Measurements from ENCODE around the gene FBF1. TPM values are rescaled to one million over a fixed set of nuclear protein-coding genes. Genes with fewer than 3 reads are reported as not detected.

FBF1 gene
- total and polyA plus RNA-seq, 9 of the 15 experiments (the other 6 are each of a cell fraction or from before 2014, with no cell fraction given): 0.46 to 14.9 (median 7.5) TPM

DNA sequence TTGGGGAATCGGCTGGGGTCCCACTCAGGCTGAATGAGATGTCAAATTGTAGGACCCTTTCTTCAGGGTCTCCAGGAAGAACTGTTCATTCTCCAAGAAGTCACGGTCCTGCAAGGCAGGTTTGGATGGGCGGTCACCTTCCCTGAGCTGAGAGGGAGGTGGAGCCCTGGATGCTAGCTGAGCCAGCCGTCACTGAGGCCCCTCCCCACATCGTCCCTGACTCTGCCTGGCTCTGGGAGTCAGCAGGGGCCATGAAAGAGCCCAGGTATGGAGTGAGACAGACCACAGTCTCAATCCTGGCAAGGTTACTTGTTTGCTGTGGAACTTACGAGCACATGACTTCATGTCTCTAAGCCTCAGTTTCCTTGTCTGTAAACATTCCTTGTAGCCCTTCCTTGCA, 30.1 kb downstream of the FBF1 start:
- TF ChIP-seq RAD21 (CRISPR knock-in tag; conservative IDR thresholded peaks at IDR 0.05 in 1 of 2, IDR thresholded peaks at IDR 0.05 in 1 of 2): no peak
- TF ChIP-seq TEAD1 (CRISPR knock-in tag; IDR thresholded peaks at IDR 0.05): no peak
- TF ChIP-seq PTBP1 (IDR thresholded peaks at IDR 0.05; ENCODE audit: low read depth, low read length): no peak
- TF ChIP-seq EP300 (IDR thresholded peaks at IDR 0.05; ENCODE audit: low read length): no peak
- no peak for TF ChIP-seq BACH1 (tag; IDR thresholded peaks at IDR 0.05)
- TF ChIP-seq TOE1 (IDR thresholded peaks at IDR 0.05; ENCODE audit: borderline replicate concordance): no peak
- no peak for TF ChIP-seq TOE1 (CRISPR knock-in tag; IDR thresholded peaks at IDR 0.05; ENCODE audit: borderline replicate concordance, low read depth)
- TF ChIP-seq KLF6 (CRISPR knock-in tag; IDR thresholded peaks at IDR 0.05; ENCODE audit: borderline replicate concordance): no peak
- TF ChIP-seq, protein P1, sequence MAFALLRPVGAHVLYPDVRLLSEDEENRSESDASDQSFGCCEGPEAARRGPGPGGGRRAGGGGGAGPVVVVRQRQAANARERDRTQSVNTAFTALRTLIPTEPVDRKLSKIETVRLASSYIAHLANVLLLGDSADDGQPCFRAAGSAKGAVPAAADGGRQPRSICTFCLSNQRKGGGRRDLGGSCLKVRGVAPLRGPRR (CRISPR knock-in tag; IDR thresholded peaks at IDR 0.05): no peak
- TF ChIP-seq TAF9B (IDR thresholded peaks at IDR 0.05; ENCODE audit: partially characterized antibody): no peak
- TF ChIP-seq SNIP1 (IDR thresholded peaks at IDR 0.05; ENCODE audit: low read depth): no peak
- TF ChIP-seq ZNF408 (CRISPR knock-in tag; IDR thresholded peaks at IDR 0.05; ENCODE audit: low read depth): no peak
- no peak for TF ChIP-seq NFYB (IDR thresholded peaks at IDR 0.05; ENCODE audit: extremely low read depth, insufficient read length)
- TF ChIP-seq, protein P2, sequence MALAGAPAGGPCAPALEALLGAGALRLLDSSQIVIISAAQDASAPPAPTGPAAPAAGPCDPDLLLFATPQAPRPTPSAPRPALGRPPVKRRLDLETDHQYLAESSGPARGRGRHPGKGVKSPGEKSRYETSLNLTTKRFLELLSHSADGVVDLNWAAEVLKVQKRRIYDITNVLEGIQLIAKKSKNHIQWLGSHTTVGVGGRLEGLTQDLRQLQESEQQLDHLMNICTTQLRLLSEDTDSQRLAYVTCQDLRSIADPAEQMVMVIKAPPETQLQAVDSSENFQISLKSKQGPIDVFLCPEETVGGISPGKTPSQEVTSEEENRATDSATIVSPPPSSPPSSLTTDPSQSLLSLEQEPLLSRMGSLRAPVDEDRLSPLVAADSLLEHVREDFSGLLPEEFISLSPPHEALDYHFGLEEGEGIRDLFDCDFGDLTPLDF (CRISPR knock-in tag; IDR thresholded peaks at IDR 0.05): no peak
- no peak for TF ChIP-seq ZNF436 (CRISPR knock-in tag; IDR thresholded peaks at IDR 0.05)
- TF ChIP-seq EGR1 (conservative IDR thresholded peaks at IDR 0.05): no peak
- POLR2A ChIA-PET: interaction anchor here (0.6 to 2.0 kb wide), 10 partner anchors 10 to 131 kb away, joined by 3 to 8 read pairs (median 4); partner anchors contain the start of gene TRIM65
- FAIRE-seq (peak; percentile 44), ATAC-seq (peak; percentile 78), DNase-seq (ENCODE audit: extremely low read depth in 1 of 4, low spot score in 3 of 4) (peak in 1 of 4 experiments; percentile 25)
- Histone ChIP-seq H3K4me1 (replicated peaks in 1 of 2; ENCODE audit: control insufficient read depth in 2 of 2, insufficient read depth in 2 of 2, low read length in 2 of 2) (peaks cover 4 to 40% of the 10 kb centered on the region in 2 experiments; a peak in 3 of 5 replicates), H3K79me2 (ENCODE audit: control insufficient read depth, insufficient read depth, low read length) (no peaks in the 10 kb centered on the region), H3K9me1 (ENCODE audit: control insufficient read depth, insufficient read depth, low read length) (no peaks in the 10 kb centered on the region), H4K20me1 (replicated peaks; ENCODE audit: control insufficient read depth, insufficient read depth, low read length) (no peaks in the 10 kb centered on the region), H2AFZ (ENCODE audit: low read depth, low read length) (no peak overlapping the region; the same call in 1 of the 2 replicates), H3K9me3 (replicated peaks; ENCODE audit: control insufficient read depth, insufficient read depth, low read depth, low read length) (no peaks in the 10 kb centered on the region), H3K9ac (ENCODE audit: insufficient read depth in 1 of 2, low read depth in 2 of 2, low read length in 2 of 2) (peak overlapping the region in 1 of 2 experiments; percentile 11; a peak in 1 of 4 replicates), H3K4me2 (ENCODE audit: insufficient read depth, low read length) (no peak overlapping the region), H3K36me3 (ENCODE audit: control insufficient read depth, insufficient read depth, low read length) (peaks cover 3% of the 10 kb centered on the region; the same call in 1 of the 3 replicates), H3K27me3 (ENCODE audit: control insufficient read depth in 2 of 2, insufficient read depth in 2 of 2, low read length in 2 of 2) (no peaks in the 10 kb centered on the region), H3K27ac (ENCODE audit: extremely low read depth, low read depth, low read length) (no peak overlapping the region), H3K4me3 (no peak overlapping the region)
- no TSS peak for BruUV-seq (replicated peaks)
- 46% methylated on average over 5 of the region's 6 CpGs for WGBS (ENCODE audit: insufficient coverage, low coverage, missing lambda C conversion rate)
- CTCF ChIA-PET (ENCODE audit: low intra/inter-chr PET ratio): no interaction called here
- intact Hi-C loops (cut with micrococcal nuclease) (no loop called here), in situ Hi-C loops (cut with MboI) (loop anchor here (5.0 kb wide), 1 partner anchor 382 kb away; no protein-coding TSS in a partner anchor)
